Muscle layer of duodenum (tissue), 2 donors: ENCODE measurements around the gene MLPH.
A peak's percentile ranks its signal among the peaks of the same experiment; 100 is the strongest.

Experiments
- H3K27ac ChIP-seq: one replicate; pipeline ENCODE4 v1.7.0; 2013; ENCODE audit warnings: mild to moderate bottlenecking, low read length
- H3K27me3 ChIP-seq: one replicate; pipeline ENCODE4 v1.7.0; 2013; ENCODE audit warnings: low read depth, mild to moderate bottlenecking, control low read depth, low read length
- H3K36me3 ChIP-seq, 2 donors: one replicate each; pipeline ENCODE4 v1.7.0; 2013; ENCODE audit warnings: low read length in 2 of 2, control low read depth in 1 of 2, mild to moderate bottlenecking in 1 of 2; ENCODE audit not compliant: insufficient read depth in 2 of 2, control insufficient read depth in 1 of 2
- H3K4me1 ChIP-seq, 2 donors: one replicate each; pipeline ENCODE4 v1.7.0; 2013; ENCODE audit warnings: low read length in 2 of 2, mild to moderate bottlenecking in 2 of 2, control low read depth in 1 of 2, moderate library complexity in 1 of 2; ENCODE audit not compliant: insufficient read depth in 2 of 2, control insufficient read depth in 1 of 2
- H3K4me3 ChIP-seq, 2 donors: one replicate each; pipeline ENCODE4 v1.7.0; 2013; ENCODE audit warnings: low read length in 2 of 2, low read depth in 1 of 2, mild to moderate bottlenecking in 1 of 2
- H3K9me3 ChIP-seq, 2 donors: one replicate each; pipeline ENCODE4 v1.7.0; 2013; ENCODE audit warnings: low read length in 2 of 2, control low read depth in 1 of 2, mild to moderate bottlenecking in 1 of 2; ENCODE audit not compliant: control insufficient read depth in 1 of 2
- donor health status: healthy.

Gene MLPH

GRCh38 chr2:237472909-237473877 is 13.9 kb upstream of the MLPH start:
- Histone ChIP-seq H3K27ac (no peak overlapping the region), H3K4me3 (no peak overlapping the region), H3K27me3 (no peaks in the 10 kb centered on the region)

DNA sequence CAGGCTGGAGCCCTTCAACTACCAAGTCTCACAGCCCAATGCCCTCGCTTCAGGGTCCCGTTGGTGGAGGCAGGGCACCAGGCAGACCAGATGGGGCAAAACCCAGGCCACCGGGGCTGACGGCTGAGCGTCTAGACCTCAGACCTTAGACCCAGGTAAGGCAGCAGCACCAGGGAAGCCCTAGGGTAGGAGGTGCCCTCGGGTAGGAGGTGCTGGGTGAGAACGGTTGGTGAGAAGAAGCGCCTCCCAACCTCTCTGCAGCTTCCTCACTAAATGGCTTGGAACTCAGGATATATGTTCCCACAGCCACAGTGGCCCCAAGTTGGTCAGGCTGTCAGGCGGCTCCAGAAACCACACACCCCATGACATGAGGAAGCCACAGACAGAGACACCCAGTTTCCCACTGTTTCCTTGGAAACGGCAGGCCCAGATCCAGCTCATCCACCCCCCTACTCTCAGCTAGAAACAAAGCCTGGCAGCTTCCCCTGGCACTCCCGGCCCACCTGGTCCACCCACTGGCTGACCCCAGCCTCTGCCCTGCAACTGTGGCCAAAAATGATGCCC is 13.1 kb upstream of the MLPH start:
- peaks cover 0 to 21% of the 10 kb centered on the region in 2 donors for H3K4me1 ChIP-seq
- H3K27ac ChIP-seq, result no peak overlapping the region
- no peak overlapping the region for H3K4me3 ChIP-seq
- H3K9me3 ChIP-seq, result no peaks in the 10 kb centered on the region
- peaks cover 0 to 7% of the 10 kb centered on the region in 2 donors for H3K36me3 ChIP-seq
- no peaks in the 10 kb centered on the region for H3K27me3 ChIP-seq

More at GRCh38 chr2:237472909-237473877, 13.9 kb upstream of the MLPH start:
- Histone ChIP-seq H3K9me3 (no peaks in the 10 kb centered on the region), H3K36me3 (peaks cover 0 to 7% of the 10 kb centered on the region in 2 donors), H3K4me1 (peaks cover 0 to 21% of the 10 kb centered on the region in 2 donors)

DNA sequence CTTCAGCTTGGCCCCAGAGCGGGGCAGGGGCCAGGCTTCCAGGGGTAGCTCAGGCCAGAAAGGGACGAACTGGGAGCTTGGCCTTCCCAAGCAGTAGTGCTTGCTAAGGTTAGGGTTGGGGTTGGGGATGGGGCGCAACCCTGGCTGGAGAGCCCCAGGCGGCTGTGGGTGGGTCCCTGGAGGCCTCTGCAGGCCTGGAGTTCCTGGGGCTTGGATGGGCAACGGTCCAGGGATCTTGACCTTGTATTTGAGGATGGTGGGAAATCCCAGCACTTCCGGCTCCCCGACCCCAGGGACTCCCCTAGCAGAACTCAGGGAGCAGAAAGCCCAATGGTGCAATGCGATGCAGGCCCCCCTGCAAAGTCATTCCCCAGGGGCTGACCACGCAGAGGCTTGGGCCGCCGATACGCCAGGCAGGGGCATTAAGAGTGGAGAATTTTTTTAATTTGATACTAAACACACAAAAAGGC is 12.6 kb upstream of the MLPH start:
- Histone ChIP-seq H3K4me1 (peaks cover 0 to 21% of the 10 kb centered on the region in 2 donors), H3K27ac (peak overlapping the region; percentile 41), H3K9me3 (no peaks in the 10 kb centered on the region), H3K27me3 (no peaks in the 10 kb centered on the region), H3K4me3 (peak overlapping the region; percentile 26 to 61), H3K36me3 (peaks cover 0 to 7% of the 10 kb centered on the region in 2 donors)

DNA sequence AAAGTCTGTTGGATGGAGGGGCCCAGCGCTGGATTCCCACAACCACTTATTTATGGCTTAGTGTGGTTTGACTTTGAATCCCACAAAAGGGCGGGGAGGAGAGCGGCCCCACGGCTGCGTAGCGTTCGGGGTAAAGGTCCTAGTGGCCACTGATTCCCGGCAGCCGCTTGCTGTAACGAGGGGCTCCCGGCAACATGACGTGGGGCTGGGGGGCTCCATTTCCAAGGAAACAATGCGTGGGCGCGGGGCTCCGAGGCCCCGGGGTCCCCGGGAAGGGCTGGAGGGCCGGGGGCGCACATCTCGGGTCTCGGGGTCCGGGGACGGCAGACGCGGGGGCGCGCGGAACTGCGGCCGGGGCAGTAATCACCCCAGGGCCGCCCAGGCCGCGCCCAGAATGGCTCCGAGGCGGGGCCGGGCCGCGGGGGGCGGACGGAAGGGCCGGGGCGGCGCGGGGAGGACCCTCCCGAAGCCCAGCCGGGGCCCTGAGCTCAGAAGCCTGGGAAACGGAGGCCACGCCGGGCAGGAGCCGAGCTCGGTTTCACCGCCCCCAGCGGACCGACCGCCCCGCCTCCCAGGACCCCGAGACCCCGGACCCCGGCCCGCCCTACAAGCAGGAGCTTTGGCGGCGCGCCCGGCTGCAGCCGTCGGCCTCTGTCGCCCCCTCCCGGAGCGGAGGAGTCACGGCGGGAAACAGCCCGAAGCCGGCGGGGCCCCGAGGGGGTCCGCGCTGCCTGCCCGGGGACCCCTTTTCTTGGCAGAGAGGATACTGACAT is 11.9 kb upstream of the MLPH start:
- peaks cover 0 to 21% of the 10 kb centered on the region in 2 donors for H3K4me1 ChIP-seq
- H3K27ac ChIP-seq, result peak overlapping the region; percentile 41
- peak overlapping the region; percentile 61 to 64 for H3K4me3 ChIP-seq
- no peaks in the 10 kb centered on the region for H3K27me3 ChIP-seq
- H3K9me3 ChIP-seq, result no peaks in the 10 kb centered on the region
- H3K36me3 ChIP-seq, result peaks cover 0 to 7% of the 10 kb centered on the region in 2 donors

- Histone ChIP-seq H3K27me3 (no peaks in the 10 kb centered on the region), H3K4me1 (peaks cover 0 to 21% of the 10 kb centered on the region in 2 donors), H3K9me3 (no peaks in the 10 kb centered on the region), H3K27ac (peak overlapping the region; percentile 35), H3K36me3 (peaks cover 0 to 7% of the 10 kb centered on the region in 2 donors), H3K4me3 (peak overlapping the region; percentile 61 to 64)
Observed at GRCh38 chr2:237475704-237476141, 11.3 kb upstream of the MLPH start.

DNA sequence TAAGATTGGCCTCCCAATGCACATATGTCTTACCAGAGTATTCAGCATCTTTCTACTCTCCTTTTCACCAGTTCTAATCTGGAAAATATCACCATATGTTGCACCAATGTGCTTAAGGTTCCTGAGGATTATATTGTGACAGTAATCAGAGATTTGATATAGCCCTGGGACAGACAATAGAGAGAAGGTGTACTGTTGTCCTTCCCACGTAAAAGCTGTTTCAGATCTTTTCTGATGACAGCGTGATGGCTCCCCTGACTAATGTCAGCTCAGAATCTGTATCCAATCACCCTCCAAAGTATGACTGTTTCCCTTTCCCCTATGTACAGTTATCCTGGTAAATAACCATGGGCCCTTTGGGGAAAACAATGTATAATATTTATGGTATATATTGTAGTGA is 9.0 kb upstream of the MLPH start:
- peaks cover 0 to 11% of the 10 kb centered on the region in 2 donors for H3K4me1 ChIP-seq
- peaks cover 0 to 7% of the 10 kb centered on the region in 2 donors for H3K36me3 ChIP-seq
- no peak overlapping the region for H3K27ac ChIP-seq

DNA sequence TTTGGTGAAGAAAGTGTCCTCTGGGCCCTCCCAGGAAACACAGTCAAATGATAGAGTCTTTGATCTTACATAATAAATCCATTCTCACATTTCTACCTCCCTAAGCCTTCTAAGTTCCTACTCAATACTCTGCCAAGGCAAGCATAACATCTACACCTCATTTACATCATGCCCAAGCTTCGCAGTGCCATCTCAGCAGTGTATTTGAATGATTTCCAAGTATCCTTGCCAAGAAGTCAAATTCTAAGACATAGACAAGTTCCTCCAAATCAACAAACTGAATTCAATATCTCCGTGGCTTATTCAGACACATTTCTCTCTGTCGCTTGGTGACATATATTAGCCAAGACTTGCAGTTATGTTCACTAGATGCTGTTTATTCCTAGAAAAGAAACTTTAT is 8.1 kb upstream of the MLPH start:
- H3K27ac ChIP-seq, result no peak overlapping the region
- no peaks in the 10 kb centered on the region for H3K27me3 ChIP-seq
- H3K4me1 ChIP-seq, result peaks cover 0 to 10% of the 10 kb centered on the region in 2 donors

More for the DNA sequence above, 9.0 kb upstream of the MLPH start:
- Histone ChIP-seq H3K9me3 (no peaks in the 10 kb centered on the region), H3K27me3 (no peaks in the 10 kb centered on the region), H3K4me3 (no peak overlapping the region)

DNA sequence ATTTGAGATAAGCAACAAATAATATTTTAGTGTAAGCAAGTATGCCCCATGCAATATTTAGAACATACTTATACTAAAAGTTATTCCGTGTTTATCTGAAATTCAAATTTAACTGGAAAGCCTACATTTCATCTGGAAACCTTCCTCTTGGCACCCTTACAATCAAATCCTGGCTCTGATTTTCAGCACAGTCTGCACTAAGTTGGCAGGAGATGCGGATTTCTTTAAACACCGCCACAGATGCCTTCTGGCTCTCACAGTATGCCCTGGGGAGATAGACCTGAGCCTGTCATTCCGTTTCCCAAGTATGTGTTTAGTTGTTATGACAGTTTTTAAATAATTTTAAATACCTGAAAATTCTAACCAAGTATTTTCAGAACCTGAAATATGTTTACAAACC is 7.3 kb upstream of the MLPH start:
- peaks cover 0 to 2% of the 10 kb centered on the region in 2 donors for H3K4me1 ChIP-seq
- no peak overlapping the region for H3K4me3 ChIP-seq
- no peak overlapping the region for H3K27ac ChIP-seq
- H3K9me3 ChIP-seq, result no peaks in the 10 kb centered on the region
- no peaks in the 10 kb centered on the region for H3K27me3 ChIP-seq
- H3K36me3 ChIP-seq, result peaks cover 0 to 4% of the 10 kb centered on the region in 2 donors

More for the DNA sequence above, 8.1 kb upstream of the MLPH start:
- Histone ChIP-seq H3K36me3 (peaks cover 0 to 7% of the 10 kb centered on the region in 2 donors), H3K4me3 (no peak overlapping the region), H3K9me3 (no peaks in the 10 kb centered on the region)

- H3K36me3 ChIP-seq, result no peaks in the 10 kb centered on the region
- H3K4me3 ChIP-seq, result no peak overlapping the region
- H3K4me1 ChIP-seq, result no peaks in the 10 kb centered on the region
- no peaks in the 10 kb centered on the region for H3K27me3 ChIP-seq
- H3K9me3 ChIP-seq, result no peaks in the 10 kb centered on the region
- H3K27ac ChIP-seq, result no peak overlapping the region
Observed at GRCh38 chr2:237480556-237480955, 6.5 kb upstream of the MLPH start.

DNA sequence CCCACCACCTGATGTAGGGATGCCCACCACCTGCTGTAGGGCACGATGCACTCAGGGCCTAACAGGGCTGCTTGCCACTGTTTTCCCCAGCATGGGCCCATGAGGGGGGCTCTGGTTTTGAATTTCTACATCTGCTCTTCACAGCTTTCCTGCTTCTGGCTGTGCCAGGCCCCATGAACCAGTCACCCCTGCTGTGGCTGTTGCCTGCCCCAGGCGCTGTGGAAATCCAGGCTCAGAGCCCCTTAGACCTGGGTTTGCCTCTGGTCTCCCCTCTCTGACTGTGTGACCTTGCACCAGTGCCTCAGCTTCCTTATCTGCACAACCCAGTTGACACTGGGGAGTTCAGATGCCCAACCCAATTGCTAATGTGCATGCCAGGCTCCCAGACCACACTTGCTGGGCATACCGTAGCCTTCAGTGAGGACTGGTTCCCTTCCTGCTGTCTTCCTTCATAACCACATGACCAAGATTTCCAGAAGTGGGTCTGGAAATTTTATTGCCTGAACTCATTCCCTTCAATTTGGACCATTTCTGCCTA is 6.0 kb upstream of the MLPH start:
- no peak overlapping the region for H3K4me3 ChIP-seq
- H3K9me3 ChIP-seq, result no peaks in the 10 kb centered on the region
- H3K27ac ChIP-seq, result no peak overlapping the region
- H3K27me3 ChIP-seq, result peaks cover 3% of the 10 kb centered on the region
- H3K36me3 ChIP-seq, result no peaks in the 10 kb centered on the region
- no peaks in the 10 kb centered on the region for H3K4me1 ChIP-seq
